Epidermal melanocyte (primary cell): ENCODE measurements around the gene TBXAS1.

Source experiments
- DNase-seq: peaks from one replicate; pipeline ENCODE4 v3.0.0; 2011; ENCODE audit warnings: low spot score; ENCODE audit not compliant: insufficient read length

Gene TBXAS1

DNA sequence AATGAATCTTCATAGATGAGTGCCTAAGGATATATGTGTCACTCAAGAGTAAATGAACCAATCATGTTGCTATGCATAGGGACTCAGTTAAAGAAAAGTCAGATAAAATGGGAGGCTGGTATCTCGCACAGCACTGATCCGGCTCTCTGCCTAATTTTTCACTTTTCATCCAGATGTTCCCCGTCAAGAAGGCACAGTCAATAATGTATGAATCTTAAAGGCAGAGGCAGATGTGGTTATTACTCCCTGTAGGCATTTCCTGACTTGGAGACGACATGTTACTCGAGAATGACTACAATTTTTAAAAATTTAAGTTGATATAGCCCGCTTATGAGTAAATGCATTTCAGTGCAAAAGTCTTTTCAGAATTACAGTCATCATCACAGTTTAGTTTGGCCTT is 113.6 kb downstream of the TBXAS1 start:
- no peak for DNase-seq

DNA sequence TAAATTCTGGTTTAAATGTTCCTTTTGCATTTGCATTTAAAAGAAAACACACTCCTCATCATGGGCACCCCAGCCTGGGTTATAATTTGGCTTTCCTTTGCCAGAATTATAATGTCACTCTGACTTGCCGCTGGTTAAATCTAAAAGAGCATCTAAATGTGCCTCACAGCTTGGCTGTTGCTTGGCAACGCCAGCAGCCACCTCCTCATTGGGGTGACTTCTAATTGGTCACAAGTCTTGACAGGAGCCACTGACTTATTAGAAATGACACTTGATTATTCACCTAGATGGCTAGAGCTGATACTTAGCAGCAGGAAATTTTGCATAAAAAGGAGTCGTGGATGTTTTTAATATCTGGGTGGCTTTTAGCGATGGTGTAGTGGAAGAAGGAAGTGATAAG is 114.3 kb downstream of the TBXAS1 start:
- no peak for DNase-seq

DNA sequence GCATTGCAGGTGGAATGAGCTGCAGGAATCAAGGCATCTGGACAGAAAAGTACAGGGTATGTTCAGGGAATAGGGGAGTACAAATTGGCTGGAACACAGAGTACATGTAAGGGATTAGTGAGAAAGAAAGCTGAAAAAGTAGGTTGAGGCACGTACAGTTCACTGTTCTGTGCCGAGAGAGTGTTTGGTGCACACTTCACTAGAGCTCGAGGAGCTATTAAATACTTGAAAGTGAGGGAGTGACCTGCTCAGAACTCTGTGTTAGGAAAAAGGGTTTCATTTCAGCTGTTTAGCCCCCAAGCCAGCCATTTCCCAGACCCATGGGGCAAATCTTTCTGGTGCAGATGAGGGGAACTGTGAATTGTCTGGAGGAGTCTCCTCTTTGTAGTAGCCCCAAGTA is 115.2 kb downstream of the TBXAS1 start:
- no peak for DNase-seq

DNA sequence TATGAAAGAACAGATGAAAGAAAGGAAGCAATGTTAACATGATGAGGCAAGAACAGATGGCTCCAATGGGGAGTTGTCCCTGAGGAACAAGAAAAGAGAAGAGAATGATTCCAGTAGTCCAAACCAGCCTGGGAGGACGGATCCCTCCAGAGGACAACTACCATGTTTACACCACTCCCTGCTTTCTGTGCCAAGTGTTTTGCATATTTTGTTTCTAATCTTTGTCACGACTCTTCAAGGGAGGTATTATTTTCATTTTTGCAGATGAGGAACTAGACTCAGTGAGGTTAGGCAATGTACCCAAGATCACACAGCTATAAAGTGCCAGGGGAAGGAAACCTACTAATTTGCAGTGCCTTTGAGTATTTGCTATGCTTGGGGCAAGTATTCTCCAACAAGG is 117.5 kb downstream of the TBXAS1 start:
- DNase-seq: no peak

DNA sequence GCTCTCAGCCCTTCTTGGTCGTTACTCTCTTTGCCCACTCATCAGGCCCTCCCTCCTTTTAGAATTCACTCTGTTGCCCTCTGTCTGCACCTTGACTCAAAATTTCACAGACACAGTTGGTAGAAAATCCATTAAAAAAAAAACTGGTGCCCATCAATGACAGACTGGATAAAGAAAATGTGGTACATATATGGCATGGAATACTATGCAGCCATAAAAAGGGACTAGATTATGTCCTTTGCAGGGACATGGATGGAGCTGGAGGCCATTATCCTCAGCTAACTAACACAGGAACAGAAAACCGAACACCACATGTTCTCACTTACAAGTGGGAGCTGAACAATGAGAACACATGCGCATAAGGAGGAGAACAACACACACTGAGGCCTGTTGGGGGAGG is 118.0 kb downstream of the TBXAS1 start:
- no peak for DNase-seq

DNA sequence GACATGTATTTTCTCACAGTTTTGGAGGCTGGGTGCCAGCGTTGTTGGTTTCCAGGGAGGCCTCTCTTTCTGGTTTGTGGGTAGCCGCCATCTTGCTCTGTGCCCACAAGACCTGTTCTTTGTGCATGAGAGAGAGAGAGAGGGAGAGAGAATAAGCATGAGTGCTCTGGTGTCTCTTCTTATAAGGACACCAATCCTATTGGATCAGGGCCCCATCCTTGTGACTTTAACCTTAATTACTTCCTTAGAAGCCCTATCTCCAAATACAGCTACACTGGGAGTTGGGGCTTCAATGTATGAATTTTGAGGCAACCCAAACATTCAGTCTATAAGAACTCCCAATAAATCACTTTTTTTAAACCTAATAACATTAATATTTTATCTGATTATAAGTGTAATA is 119.1 kb downstream of the TBXAS1 start:
- DNase-seq: no peak

DNA sequence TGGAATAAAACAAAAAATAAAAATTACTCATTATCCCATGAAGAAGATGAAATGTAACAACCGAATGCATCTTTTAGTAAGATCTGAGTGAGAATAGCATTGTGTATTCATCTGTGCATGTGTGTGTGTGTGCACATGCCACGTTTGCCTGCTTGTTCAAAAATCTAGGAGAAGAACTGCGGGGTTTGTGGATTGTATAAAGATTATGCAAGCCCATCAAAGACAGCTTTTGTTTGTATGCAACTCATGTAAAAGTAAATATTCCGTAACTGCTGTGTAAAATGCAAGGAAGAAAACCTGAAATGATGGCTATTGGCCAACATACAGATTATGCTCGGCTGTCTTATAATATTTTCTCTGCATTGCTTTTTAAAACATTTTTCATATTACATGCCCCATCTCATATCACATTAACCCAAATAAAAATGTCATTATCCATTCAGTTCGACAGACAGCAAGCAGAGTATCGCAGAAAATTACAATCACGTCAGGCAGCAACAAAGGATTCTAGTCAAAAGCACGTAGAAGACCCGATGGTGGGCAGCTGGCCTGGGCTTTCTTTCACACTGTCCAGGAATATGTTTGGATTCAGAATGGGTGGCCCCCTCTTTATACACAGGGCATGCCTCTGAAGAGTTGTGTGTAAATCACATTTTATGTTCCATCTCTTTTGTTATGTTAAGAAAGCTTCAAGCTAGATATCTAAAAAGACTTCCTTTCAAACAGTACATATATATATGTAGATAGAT is 119.7 kb downstream of the TBXAS1 start:
- no peak for DNase-seq

DNA sequence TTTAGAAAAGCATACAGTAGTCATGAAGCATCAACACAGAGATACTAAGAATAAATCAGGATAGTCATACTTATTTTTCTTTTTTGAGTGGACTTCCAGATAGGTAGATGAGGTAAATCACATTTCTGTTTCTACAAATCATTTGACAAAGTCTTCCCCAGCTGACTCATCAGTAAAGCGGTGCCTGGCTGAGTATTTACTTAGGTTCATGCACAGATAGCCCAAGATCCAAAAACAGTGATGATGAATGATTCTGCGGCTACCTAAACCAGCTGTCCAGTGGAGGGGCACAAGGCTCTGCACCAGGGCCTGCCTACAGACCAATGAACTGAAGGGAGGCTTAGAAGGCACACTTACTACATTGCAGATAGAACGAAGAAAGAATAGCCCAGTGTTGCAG is 120.6 kb downstream of the TBXAS1 start:
- DNase-seq: no peak

DNA sequence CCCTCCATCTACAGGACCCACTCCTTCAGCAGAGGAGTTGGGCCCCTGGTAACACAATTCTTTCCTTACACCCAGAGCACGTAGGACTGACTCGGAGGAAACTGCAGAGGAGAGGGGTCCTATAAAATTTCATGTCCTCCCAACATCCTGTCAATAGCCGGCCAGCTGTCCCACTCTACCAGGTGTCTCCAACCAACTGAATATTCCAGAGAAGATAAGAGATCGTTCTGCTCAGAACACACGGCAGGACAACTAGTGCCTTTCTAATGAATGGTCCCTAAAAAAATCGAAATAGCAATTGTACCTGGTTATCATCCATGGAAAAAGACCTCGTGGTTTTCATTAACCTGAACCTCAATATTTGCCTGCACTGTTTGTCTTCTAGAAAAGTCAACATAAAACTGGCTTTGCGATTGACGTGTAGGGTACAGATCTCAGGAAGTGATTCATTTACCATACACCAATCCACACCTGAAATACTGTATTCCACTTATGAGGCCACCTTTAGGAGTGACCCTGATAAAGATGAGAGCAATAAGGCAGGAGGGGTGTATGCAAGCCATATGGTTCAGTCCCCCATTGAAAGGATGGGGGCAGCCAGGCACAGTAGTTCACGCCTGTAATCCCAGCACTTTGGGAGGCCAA is 121.9 kb downstream of the TBXAS1 start:
- no peak for DNase-seq

DNA sequence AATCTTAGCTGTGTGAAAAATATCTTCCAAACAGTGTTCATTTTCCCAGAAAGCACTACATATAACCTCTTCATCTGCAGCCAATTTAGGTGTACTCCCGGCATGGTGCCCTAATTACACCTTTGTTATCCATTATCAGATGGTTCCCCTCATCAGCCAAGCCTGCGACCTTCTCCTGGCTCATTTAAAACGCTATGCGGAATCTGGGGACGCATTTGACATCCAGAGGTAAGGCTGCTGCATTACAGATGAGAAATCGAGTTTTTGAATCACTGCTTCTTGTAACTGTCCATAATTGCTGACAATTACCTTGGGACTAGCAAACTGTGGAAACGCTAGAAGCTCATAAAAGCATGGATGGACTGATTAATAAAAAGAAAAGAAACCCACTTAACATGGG is 124.2 kb downstream of the TBXAS1 start:
- no peak for DNase-seq

DNA sequence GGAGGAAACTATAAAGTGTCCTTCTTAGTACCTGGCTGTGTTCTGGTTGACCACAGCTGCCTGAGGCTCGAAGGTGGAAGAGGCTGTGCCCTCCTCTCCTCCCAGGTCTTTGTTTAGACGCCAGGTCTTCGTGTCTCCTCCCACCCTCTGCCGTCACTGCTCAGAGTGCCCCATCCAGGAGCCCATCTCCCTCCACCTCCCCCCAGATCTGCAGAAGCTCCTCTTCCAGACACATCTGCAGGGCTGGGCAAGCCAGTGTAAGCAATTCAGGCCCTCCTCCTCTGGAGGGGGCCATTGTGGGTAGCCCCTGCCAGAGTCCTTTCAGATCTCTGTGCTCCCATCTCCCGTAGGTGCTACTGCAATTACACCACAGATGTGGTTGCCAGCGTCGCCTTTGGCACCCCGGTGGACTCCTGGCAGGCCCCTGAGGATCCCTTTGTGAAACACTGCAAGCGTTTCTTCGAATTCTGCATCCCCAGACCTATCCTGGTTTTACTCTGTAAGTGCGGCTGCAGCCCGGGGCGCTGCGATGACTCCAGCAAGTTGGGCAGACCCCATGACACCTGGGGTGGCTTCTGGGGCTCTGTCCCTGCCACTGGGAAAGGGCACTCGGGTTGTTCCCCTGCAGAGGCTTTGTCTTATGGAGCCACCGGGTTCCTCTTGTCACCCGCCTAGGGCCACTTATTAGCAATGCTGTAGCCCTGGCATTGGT is 126.2 kb downstream of the TBXAS1 start:
- DNase-seq: no peak

DNA sequence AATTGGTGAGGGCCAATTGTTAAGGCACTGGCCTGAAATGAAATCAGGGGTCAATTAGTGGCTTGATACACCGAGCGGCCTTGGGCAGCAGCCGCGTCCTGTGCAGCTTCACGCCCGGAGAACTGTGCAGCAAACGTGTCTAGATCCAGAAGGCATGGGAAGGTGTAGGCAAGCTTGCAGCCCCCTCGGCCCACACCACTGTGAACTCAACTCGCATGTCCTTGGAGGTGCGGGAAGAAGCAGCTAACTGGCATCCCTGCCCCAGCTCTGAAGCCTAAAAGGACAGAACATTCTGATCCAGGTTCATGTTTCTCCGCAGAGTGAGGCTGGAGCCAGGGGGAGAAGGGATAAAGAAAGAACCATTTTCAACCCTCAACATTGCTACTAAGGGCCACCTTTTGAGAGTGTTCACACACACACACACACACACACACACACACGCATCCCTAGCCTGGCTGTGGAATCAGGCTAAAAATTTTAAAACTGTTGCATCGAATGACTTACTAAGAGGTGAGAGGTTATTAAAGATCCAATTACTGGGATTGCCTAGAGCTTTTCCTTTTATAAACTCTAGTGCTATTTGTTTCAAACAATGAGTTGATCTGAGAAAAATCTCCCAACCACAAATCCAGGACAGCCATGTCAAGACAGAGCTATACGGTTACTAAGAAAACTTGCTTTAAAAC is 129.7 kb downstream of the TBXAS1 start:
- DNase-seq: no peak

DNA sequence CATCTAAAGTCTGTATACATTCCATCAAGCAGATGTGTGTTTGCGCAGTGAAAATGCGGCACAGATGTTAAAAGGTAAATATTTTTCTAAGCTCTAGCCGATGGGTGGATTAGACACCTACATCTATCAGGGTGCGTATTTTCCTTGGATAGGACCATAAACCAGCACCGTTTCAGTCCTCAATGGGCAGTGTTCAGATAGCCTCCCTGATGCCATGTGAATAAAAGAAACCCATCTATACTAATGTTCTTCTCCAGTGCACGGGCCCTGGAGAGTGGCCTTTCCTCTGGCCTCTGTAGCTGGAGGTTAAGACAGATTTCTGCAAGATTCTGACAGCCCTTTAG is 130.2 kb downstream of the TBXAS1 start:
- DNase-seq: no peak

DNA sequence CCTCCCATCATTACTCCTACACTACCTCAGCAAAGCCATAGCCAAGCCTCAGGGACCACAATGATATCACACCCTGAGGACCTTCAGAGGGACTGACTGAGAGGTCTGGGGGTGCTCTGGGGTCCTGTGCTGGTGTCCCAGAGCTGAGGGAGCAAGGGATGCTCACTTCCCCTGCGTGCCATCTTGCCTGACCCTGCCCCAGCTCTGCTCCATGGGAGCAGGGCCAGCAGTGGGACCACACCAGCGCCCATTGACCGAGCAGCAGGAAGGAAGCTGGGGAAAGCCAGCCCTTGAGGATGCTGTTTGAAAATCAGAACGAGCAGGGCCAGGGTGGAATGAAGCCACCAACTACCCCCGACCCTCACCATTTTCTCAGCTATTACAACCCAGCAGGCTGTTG is 130.7 kb downstream of the TBXAS1 start:
- DNase-seq: no peak

DNA sequence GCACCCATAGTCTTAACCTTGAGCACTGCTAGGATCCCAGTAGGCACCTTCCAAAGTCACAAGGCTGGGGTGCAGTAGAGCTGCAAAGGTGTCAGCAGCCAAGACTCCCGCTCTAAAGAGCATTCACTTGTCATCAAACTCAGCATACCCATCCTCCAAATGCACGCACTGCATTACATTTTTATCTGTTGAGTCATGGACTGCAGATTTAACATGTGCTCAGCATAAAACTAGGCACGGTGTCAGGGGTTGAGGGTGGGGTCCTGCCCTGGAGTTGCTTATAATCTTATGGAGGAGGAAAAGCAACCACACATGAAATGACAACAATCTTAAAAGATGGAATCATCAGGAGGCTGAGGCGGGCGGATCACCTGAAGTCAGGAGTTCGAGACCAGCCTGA is 131.1 kb downstream of the TBXAS1 start:
- DNase-seq: no peak

DNA sequence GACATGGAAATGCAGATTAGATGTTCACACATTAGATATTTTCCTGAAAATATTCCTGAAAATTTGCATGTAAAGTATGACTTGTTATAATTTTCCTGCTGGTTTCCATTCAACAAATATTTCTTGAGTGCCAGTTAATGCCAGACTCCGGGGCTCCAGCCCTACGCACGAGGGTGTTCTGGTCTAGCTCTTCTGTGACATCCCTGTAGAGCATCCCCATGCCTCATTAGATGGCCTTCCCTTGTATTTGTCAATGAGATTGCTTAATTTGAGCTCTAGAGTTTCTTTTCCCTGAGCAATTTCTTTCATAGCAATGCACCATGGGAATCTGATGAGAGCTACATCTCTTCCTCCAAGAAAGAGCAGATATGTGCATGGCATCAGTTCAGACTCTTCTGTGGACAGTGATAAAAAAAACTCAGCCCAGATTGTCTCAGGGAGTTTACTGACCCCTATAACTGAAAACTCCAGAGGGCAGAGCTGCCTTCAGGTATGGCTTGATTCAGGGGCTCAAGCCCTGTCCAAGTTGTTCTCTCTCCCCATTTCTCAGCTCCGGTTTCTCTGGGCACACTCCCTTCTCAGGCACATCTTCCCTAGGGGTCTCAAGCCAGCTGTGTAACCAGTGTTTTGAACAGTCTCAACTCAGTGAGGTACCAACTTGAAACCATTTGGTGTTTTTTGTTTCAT is 137.0 kb downstream of the TBXAS1 start:
- no peak for DNase-seq

DNA sequence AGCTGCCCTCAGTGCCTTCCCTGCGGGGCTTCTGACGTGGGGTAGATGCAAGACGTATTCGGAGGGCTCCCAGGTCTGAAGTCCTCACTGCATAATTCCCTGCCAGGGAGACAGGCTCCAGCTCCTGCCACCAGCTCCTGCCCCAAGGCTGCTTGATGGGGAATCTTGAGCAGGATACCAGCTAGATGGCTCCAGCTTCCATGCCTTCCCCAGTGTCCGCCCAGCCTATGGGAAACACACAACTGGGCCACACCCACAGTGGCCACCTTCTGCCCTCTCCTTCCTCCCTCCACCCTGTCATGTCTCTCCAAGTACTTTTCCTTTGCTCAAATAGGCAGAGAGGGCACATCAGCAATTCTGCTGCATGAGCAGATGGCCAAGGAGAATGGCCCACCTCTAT is 137.9 kb downstream of the TBXAS1 start:
- no peak for DNase-seq

DNA sequence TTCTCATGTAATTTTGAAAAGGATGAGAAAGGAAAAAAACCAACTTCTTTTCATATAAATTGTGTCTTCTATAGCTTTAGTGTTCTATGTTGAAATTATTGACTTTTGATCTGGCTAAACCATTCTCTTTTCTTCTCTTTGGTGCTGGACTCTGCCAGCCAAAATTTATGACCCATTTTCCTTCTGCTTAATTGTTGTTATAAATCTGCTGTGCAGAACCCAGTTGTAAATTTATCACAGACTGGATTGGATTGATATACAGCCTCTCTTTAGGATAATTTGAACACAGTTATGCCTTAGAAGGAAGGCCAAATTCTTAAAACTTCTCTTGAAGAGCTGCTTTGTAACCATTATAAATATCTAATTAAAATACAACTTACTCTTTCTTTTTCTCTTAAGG is 139.9 kb downstream of the TBXAS1 start:
- DNase-seq: no peak

DNA sequence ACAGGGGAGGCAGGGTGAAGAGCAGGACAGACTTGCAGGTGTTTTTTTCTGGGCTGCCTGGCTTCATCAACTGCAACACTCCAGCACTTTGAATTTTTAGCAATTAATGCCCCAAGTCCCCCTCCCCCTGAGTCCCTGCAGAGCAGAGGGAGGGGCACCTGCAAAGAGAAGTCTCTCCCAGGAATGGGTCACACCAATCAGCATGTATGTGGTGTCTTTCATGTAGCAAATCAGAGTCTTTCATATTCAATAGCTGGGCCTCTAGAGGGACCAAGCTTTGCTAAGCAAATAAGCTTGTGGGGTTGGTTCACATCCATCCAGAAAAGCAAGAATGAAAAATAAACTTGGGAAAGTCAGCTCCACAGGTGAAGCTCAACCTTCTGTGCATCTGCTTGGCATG is 143.0 kb downstream of the TBXAS1 start:
- no peak for DNase-seq

DNA sequence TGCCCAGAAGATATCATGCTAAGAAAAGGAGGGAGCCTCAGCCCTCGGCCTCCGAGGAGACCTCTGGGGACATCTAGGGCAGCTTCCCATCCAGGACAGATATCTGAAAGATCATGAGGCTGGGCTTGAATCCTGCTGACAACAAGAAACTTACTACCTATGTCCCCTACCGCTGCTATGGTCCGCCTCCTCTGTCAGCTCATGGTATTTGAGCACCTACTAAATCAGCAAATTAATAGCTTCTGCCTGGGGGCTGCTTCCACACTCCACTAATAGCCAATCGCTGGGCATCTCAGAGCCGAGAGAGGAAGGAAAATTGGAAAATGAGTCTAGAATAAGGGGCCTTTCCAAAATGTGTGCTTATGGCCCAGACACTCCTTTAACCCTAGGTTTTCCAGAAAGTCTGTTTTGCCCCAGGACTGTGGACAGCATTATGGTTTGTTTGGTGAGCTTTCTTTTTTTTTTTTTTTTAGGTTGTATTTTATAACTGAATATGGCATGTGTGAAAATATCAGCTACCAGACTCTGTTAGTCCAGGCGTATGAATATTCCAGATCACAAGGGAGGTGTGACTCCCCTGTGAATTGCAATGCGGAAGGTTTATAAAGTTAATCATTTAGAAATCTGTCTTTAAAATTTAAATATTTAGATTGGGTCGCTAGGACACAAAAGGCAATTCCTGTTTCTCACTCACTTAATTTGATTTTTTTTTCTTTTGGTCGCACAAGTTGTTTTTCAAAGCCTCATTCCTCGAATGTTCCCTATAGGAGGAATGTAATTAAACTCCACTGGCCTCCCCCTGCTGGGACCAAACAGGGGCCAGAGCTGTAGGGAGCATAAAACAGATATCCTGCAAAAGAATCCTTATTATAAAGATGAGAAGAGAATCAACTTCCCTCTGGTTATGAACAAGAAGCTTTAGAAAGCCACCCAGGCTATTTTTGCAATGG is 144.3 kb downstream of the TBXAS1 start:
- no peak for DNase-seq
